ENCODE measurements around the gene CLEC19A.

The CLEC19A gene

DNA sequence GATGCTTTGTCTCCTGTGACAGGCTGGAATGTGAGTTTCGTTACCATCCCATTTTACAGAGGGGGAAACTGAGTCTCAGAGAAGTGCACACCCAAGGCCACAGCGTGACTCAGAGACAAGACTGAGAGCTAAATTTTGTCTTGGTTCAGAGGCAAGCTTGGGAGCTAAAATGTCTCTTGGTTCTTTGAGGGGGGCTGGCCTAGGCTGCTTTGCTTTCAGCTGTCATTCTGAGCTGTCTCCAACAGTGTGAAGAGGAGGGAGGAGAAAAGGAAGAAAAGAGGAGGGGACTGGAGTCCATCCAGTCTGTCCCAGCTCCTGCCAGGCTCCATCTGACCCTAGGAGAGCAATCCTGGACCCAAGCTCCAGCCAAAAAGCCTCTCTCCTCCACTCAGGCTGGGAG lies at the start of gene CLEC19A:
CLEC19A (plus strand) TSS at position 301 of the 400 bp plus-strand sequence. CDS start 121 bp downstream, outside the sequence.
- no peaks in the 10 kb centered on the region for H3K9me3 ChIP-seq (ENCODE audit: insufficient read depth, low read depth, low read length)
- no peak within 1 kb of the TSS for H3K27ac ChIP-seq (ENCODE audit: low read length)

DNA sequence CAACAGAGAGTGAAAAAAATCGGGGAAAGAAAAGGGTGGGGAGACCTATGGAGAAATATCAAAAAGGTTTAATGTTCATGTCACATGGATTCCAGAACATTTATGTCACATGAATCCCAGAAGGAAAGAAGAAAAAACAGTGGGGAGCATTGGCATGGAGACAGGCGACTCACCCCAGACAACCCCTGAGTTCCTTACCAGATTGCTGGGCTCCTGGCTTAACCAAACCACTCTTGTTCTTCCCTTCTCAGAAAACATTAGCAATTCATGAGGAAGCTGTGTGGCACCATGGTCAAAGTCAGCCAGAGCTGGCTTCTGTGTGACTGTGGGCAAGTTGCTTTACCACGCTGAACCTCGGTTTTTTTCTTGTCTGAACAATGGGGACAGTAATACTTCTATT lies 49.6 kb upstream of the CLEC19A start:
- Histone ChIP-seq H3K27me3 (ENCODE audit: insufficient read depth, low read length) (no peaks in the 10 kb centered on the region), H3K36me3 (ENCODE audit: insufficient read depth, low read depth, low read length) (no peaks in the 10 kb centered on the region), H3K4me1 (ENCODE audit: insufficient read depth, low read length) (no peaks in the 10 kb centered on the region), H3K9me3 (ENCODE audit: insufficient read depth, low read depth, low read length) (peaks cover 15% of the 10 kb centered on the region), H3K27ac (ENCODE audit: low read length) (no peak overlapping the region), H3K4me3 (ENCODE audit: low read length) (no peak overlapping the region), H3K9ac (ENCODE audit: low read depth, low read length) (no peak overlapping the region)

More for the DNA sequence above, at the start of gene CLEC19A:
- Histone ChIP-seq H3K4me1 (ENCODE audit: insufficient read depth, low read length) (peaks cover 23% of the 10 kb centered on the region), H3K36me3 (ENCODE audit: insufficient read depth, low read depth, low read length) (no peaks in the 10 kb centered on the region), H3K4me3 (ENCODE audit: low read length) (no peak within 1 kb of the TSS), H3K9ac (ENCODE audit: low read depth, low read length) (no peak within 1 kb of the TSS), H3K27me3 (ENCODE audit: insufficient read depth, low read length) (no peaks in the 10 kb centered on the region)

DNA sequence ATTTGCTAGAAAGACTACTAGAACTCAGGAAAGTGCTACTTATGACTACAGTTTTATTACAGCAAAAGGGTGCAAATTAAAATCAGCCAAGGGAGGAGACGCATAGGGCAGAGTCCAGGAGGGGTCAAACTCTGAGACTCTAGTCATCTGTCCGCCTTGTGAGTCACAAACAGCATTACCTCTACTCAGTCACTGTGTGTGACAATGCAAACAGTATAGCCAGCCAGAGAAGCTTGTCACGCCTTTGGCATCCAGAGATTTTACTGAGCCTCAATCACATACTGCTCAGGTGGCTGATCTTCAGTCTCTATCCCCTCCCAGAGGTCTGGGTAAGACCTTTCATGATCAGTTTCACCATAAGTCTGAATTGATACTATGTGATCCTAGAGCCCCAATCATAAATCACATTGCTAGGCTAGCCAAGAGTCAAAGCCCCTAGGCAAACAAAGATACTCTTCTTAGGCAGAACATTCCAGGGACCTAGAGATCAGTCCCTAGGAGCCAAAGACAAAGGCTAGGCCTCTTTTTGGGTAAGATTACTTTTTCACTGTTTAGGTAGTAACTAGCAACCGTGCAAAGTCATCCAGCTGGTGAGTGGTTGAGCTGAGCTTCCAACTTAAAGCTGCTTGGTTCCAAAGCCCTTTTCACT lies 48.8 kb upstream of the CLEC19A start:
- Histone ChIP-seq H3K27ac (ENCODE audit: low read length) (no peak overlapping the region), H3K4me3 (ENCODE audit: low read length) (no peak overlapping the region), H3K27me3 (ENCODE audit: insufficient read depth, low read length) (no peaks in the 10 kb centered on the region), H3K9me3 (ENCODE audit: insufficient read depth, low read depth, low read length) (peaks cover 15% of the 10 kb centered on the region), H3K4me1 (ENCODE audit: insufficient read depth, low read length) (no peaks in the 10 kb centered on the region), H3K9ac (ENCODE audit: low read depth, low read length) (no peak overlapping the region), H3K36me3 (ENCODE audit: insufficient read depth, low read depth, low read length) (no peaks in the 10 kb centered on the region)

GRCh38 chr16:19238406-19238805 lies 47.1 kb upstream of the CLEC19A start:
- no peak overlapping the region for H3K27ac ChIP-seq (ENCODE audit: low read length)
- H3K36me3 ChIP-seq (ENCODE audit: insufficient read depth, low read depth, low read length): no peaks in the 10 kb centered on the region
- H3K4me1 ChIP-seq (ENCODE audit: insufficient read depth, low read length): no peaks in the 10 kb centered on the region
- no peak overlapping the region for H3K4me3 ChIP-seq (ENCODE audit: low read length)
- no peaks in the 10 kb centered on the region for H3K27me3 ChIP-seq (ENCODE audit: insufficient read depth, low read length)
- no peak overlapping the region for H3K9ac ChIP-seq (ENCODE audit: low read depth, low read length)
- H3K9me3 ChIP-seq (ENCODE audit: insufficient read depth, low read depth, low read length): peaks cover 15% of the 10 kb centered on the region

GRCh38 chr16:19239511-19240155 lies 45.9 kb upstream of the CLEC19A start:
- Histone ChIP-seq H3K27ac (ENCODE audit: low read length) (no peak overlapping the region), H3K36me3 (ENCODE audit: insufficient read depth, low read depth, low read length) (no peaks in the 10 kb centered on the region), H3K9ac (ENCODE audit: low read depth, low read length) (no peak overlapping the region; the same call in 1 of the 2 replicates), H3K4me3 (ENCODE audit: low read length) (no peak overlapping the region), H3K9me3 (ENCODE audit: insufficient read depth, low read depth, low read length) (peaks cover 15% of the 10 kb centered on the region), H3K27me3 (ENCODE audit: insufficient read depth, low read length) (no peaks in the 10 kb centered on the region), H3K4me1 (ENCODE audit: insufficient read depth, low read length) (no peaks in the 10 kb centered on the region)

GRCh38 chr16:19240494-19240893 lies 45.0 kb upstream of the CLEC19A start:
- H3K9ac ChIP-seq (ENCODE audit: low read depth, low read length): no peak overlapping the region
- H3K4me1 ChIP-seq (ENCODE audit: insufficient read depth, low read length): no peaks in the 10 kb centered on the region
- H3K9me3 ChIP-seq (ENCODE audit: insufficient read depth, low read depth, low read length): peaks cover 10% of the 10 kb centered on the region
- H3K4me3 ChIP-seq (ENCODE audit: low read length): no peak overlapping the region
- no peaks in the 10 kb centered on the region for H3K36me3 ChIP-seq (ENCODE audit: insufficient read depth, low read depth, low read length)
- H3K27ac ChIP-seq (ENCODE audit: low read length): no peak overlapping the region
- no peaks in the 10 kb centered on the region for H3K27me3 ChIP-seq (ENCODE audit: insufficient read depth, low read length)

- no peak overlapping the region for H3K27ac ChIP-seq (ENCODE audit: low read length)
- no peaks in the 10 kb centered on the region for H3K4me1 ChIP-seq (ENCODE audit: insufficient read depth, low read length)
- H3K27me3 ChIP-seq (ENCODE audit: insufficient read depth, low read length): no peaks in the 10 kb centered on the region
- no peak overlapping the region for H3K9ac ChIP-seq (ENCODE audit: low read depth, low read length)
- H3K36me3 ChIP-seq (ENCODE audit: insufficient read depth, low read depth, low read length): no peaks in the 10 kb centered on the region
- no peak overlapping the region for H3K4me3 ChIP-seq (ENCODE audit: low read length)
- H3K9me3 ChIP-seq (ENCODE audit: insufficient read depth, low read depth, low read length): no peaks in the 10 kb centered on the region
These were observed 44.0 kb upstream of the CLEC19A start for GRCh38 chr16:19241512-19241911.

DNA sequence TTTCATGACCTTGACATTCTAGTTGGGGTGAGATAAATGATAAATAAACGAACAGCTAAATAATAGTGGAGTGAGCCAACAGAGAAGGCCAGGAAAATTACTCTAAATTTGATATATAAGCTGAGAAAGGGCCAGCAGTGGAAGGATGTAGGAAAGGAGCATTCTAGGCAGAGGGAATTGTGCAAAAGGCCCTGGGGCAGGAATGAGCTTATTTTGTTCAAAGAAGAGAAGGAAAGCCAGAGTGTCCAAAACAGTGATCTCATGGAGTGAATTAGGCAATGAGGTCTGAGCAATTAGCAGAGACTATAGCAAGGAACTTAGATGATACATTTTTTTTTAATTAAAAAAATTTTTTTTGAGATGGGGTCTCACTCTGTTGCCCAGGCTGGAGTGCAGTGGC lies 43.3 kb upstream of the CLEC19A start:
- no peaks in the 10 kb centered on the region for H3K27me3 ChIP-seq (ENCODE audit: insufficient read depth, low read length)
- H3K9me3 ChIP-seq (ENCODE audit: insufficient read depth, low read depth, low read length): no peaks in the 10 kb centered on the region
- no peaks in the 10 kb centered on the region for H3K36me3 ChIP-seq (ENCODE audit: insufficient read depth, low read depth, low read length)
- no peak overlapping the region for H3K27ac ChIP-seq (ENCODE audit: low read length)
- no peak overlapping the region for H3K9ac ChIP-seq (ENCODE audit: low read depth, low read length)
- no peak overlapping the region for H3K4me3 ChIP-seq (ENCODE audit: low read length)
- H3K4me1 ChIP-seq (ENCODE audit: insufficient read depth, low read length): no peaks in the 10 kb centered on the region

GRCh38 chr16:19242987-19243575 lies 42.5 kb upstream of the CLEC19A start:
- Histone ChIP-seq H3K9me3 (ENCODE audit: insufficient read depth, low read depth, low read length) (no peaks in the 10 kb centered on the region), H3K36me3 (ENCODE audit: insufficient read depth, low read depth, low read length) (no peaks in the 10 kb centered on the region), H3K4me3 (ENCODE audit: low read length) (no peak overlapping the region), H3K4me1 (ENCODE audit: insufficient read depth, low read length) (no peaks in the 10 kb centered on the region), H3K9ac (ENCODE audit: low read depth, low read length) (no peak overlapping the region), H3K27ac (ENCODE audit: low read length) (no peak overlapping the region), H3K27me3 (ENCODE audit: insufficient read depth, low read length) (no peaks in the 10 kb centered on the region)

GRCh38 chr16:19245326-19245925 lies 40.1 kb upstream of the CLEC19A start:
- H3K27ac ChIP-seq (ENCODE audit: low read length): no peak overlapping the region
- no peaks in the 10 kb centered on the region for H3K27me3 ChIP-seq (ENCODE audit: insufficient read depth, low read length)
- H3K9me3 ChIP-seq (ENCODE audit: insufficient read depth, low read depth, low read length): no peaks in the 10 kb centered on the region
- no peak overlapping the region for H3K9ac ChIP-seq (ENCODE audit: low read depth, low read length)
- H3K4me1 ChIP-seq (ENCODE audit: insufficient read depth, low read length): no peaks in the 10 kb centered on the region
- no peak overlapping the region for H3K4me3 ChIP-seq (ENCODE audit: low read length)
- no peaks in the 10 kb centered on the region for H3K36me3 ChIP-seq (ENCODE audit: insufficient read depth, low read depth, low read length)

GRCh38 chr16:19252904-19253303 lies 32.6 kb upstream of the CLEC19A start:
- no peaks in the 10 kb centered on the region for H3K9me3 ChIP-seq (ENCODE audit: insufficient read depth, low read depth, low read length)
- no peak overlapping the region for H3K9ac ChIP-seq (ENCODE audit: low read depth, low read length)
- no peaks in the 10 kb centered on the region for H3K27me3 ChIP-seq (ENCODE audit: insufficient read depth, low read length)
- peaks cover 9% of the 10 kb centered on the region; the same call in 1 of the 2 replicates for H3K4me1 ChIP-seq (ENCODE audit: insufficient read depth, low read length)
- H3K36me3 ChIP-seq (ENCODE audit: insufficient read depth, low read depth, low read length): no peaks in the 10 kb centered on the region
- H3K4me3 ChIP-seq (ENCODE audit: low read length): no peak overlapping the region
- H3K27ac ChIP-seq (ENCODE audit: low read length): no peak overlapping the region

DNA sequence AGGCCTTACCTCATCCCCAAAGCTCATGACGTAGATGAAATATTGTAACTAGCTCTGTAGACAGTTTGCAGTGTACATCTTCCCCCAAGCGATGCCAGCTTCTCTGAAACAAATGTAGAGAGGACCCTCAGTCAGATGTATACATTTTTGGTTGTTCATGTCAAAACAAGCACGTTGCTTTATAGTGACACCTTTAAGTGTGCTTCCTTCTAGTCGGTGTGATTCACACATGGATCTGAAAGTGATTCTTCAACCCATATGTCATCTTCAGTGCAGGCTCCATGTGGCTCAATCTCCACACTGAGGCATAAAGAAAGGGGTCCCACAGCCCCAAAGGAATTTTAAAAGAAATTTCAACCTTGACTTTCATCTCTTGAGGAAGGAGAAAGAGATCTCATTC lies 30.9 kb upstream of the CLEC19A start:
- Histone ChIP-seq H3K27ac (ENCODE audit: low read length) (no peak overlapping the region), H3K9me3 (ENCODE audit: insufficient read depth, low read depth, low read length) (no peaks in the 10 kb centered on the region), H3K4me3 (ENCODE audit: low read length) (no peak overlapping the region), H3K9ac (ENCODE audit: low read depth, low read length) (no peak overlapping the region), H3K4me1 (ENCODE audit: insufficient read depth, low read length) (peaks cover 9% of the 10 kb centered on the region; the same call in 1 of the 2 replicates), H3K27me3 (ENCODE audit: insufficient read depth, low read length) (no peaks in the 10 kb centered on the region), H3K36me3 (ENCODE audit: insufficient read depth, low read depth, low read length) (no peaks in the 10 kb centered on the region)

Measured in iPS-20b (cell line).